CD8-positive, alpha-beta memory T cell (primary cell): Measurements from ENCODE around the gene COMTD1. TPM values are rescaled to one million over a fixed set of nuclear protein-coding genes. Genes with fewer than 3 reads are reported as not detected.

Experiments used
- CTCF ChIA-PET: fragments of 350-600 bp; sonication (Branson Sonifier 250); formaldehyde crosslinking; loops from one replicate; lab custom pipeline; 2021; ENCODE audit warnings: antibody characterized with exemption; lab: Charles Lee
- POLR2A ChIA-PET: fragments of 350-600 bp; sonication (Branson Sonifier 250); formaldehyde crosslinking; loops from one replicate; lab custom pipeline; 2021; ENCODE audit warnings: antibody characterized with exemption; lab: Charles Lee
- DNase-seq, 5 donors: peaks; one replicate each; pipeline versions ENCODE4 v3.0.0 to v3.0.0-alpha.2; 2020 to 2022; ENCODE audit warnings: mixed read lengths in 1 of 5
- H3K27ac ChIP-seq: one replicate; pipeline ENCODE4 v1.7.0; 2013; ENCODE audit warnings: low read depth, mild to moderate bottlenecking, low read length, moderate library complexity
- H3K27me3 ChIP-seq: 2 replicates; pipeline ENCODE4 v1.7.0; 2013; ENCODE audit warnings: low read length, mild to moderate bottlenecking; ENCODE audit not compliant: insufficient read depth, poor library complexity, severe bottlenecking
- H3K36me3 ChIP-seq: 2 replicates; pipeline ENCODE4 v1.7.0; 2013; ENCODE audit warnings: mild to moderate bottlenecking, low read length, moderate library complexity; ENCODE audit not compliant: insufficient read depth
- H3K4me1 ChIP-seq: 2 replicates; pipeline ENCODE4 v1.7.0; 2013; ENCODE audit warnings: mild to moderate bottlenecking, low read length, moderate library complexity; ENCODE audit not compliant: insufficient read depth
- H3K4me3 ChIP-seq: 2 replicates; pipeline ENCODE4 v1.7.0; 2013; ENCODE audit warnings: mild to moderate bottlenecking, low read length
- H3K9me3 ChIP-seq: 2 replicates; pipeline ENCODE4 v1.7.0; 2013; ENCODE audit warnings: mild to moderate bottlenecking, low read length
- H3K27ac Mint-ChIP-seq, 8 donors: one replicate each; pipeline ENCODE4 v1.8.0; 2020 to 2021; ENCODE audit warnings: mixed read lengths in 8 of 8, mild to moderate bottlenecking in 6 of 8, inconsistent platforms in 3 of 8, moderate library complexity in 3 of 8
- H3K27me3 Mint-ChIP-seq, 2 donors: one replicate each; pipeline ENCODE4 v1.8.0; 2020 to 2021; ENCODE audit warnings: mixed read lengths in 2 of 2, mild to moderate bottlenecking in 1 of 2, moderate library complexity in 1 of 2
- H3K36me3 Mint-ChIP-seq, 3 donors: one replicate each; pipeline ENCODE4 v1.8.0; 2020 to 2021; ENCODE audit warnings: mixed read lengths in 3 of 3, inconsistent platforms in 1 of 3, mild to moderate bottlenecking in 1 of 3
- H3K4me1 Mint-ChIP-seq, 3 donors: one replicate each; pipeline ENCODE4 v1.8.0; 2020 to 2021; ENCODE audit warnings: mixed read lengths in 3 of 3, inconsistent platforms in 1 of 3, mild to moderate bottlenecking in 1 of 3
- H3K4me3 Mint-ChIP-seq, 7 donors: one replicate each; pipeline ENCODE4 v1.8.0; 2020 to 2021; ENCODE audit warnings: mixed read lengths in 7 of 7, mild to moderate bottlenecking in 6 of 7, moderate library complexity in 4 of 7, inconsistent platforms in 2 of 7
- H3K9me3 Mint-ChIP-seq, 5 donors: one replicate each; pipeline ENCODE4 v1.8.0; 2020 to 2022; ENCODE audit warnings: mixed read lengths in 5 of 5, mild to moderate bottlenecking in 3 of 5, moderate library complexity in 2 of 5, inconsistent platforms in 1 of 5
- polyA plus RNA-seq: library from polyadenylated mRNA; unstranded; fragments of 300-500 nt; fragmentation: Illumina TruSeq; gene quantifications from one replicate; pipeline ENCODE4 v1.2.3, GENCODE V29; 2021
- total RNA-seq, 2 experiments: library from RNA; stranded (reverse); gene quantifications; one replicate each; pipeline ENCODE4 v1.2.3, GENCODE V29; 2021

Gene COMTD1
- total and polyA plus RNA-seq, 3 experiments from 2014 or later: 23.2 to 47.9 (median 43.9) TPM

GRCh38 chr10:75272094-75272493 is 36.3 kb upstream of the COMTD1 start:
- no peak overlapping the region for H3K4me3 Mint-ChIP-seq
- CTCF ChIA-PET: no interaction called here
- Histone ChIP-seq H3K4me3 (no peak overlapping the region), H3K9me3 (no peaks in the 10 kb centered on the region), H3K27ac (no peak overlapping the region), H3K36me3 (no peaks in the 10 kb centered on the region), H3K4me1 (no peaks in the 10 kb centered on the region), H3K27me3 (peaks cover 5% of the 10 kb centered on the region)
- H3K27ac Mint-ChIP-seq: no peak overlapping the region
- H3K9me3 Mint-ChIP-seq: no peaks in the 10 kb centered on the region
- no peaks in the 10 kb centered on the region for H3K4me1 Mint-ChIP-seq
- no peak for DNase-seq
- POLR2A ChIA-PET: no interaction called here
- no peaks in the 10 kb centered on the region for H3K36me3 Mint-ChIP-seq
- peaks cover 4 to 18% of the 10 kb centered on the region in 2 donors for H3K27me3 Mint-ChIP-seq

- no peaks in the 10 kb centered on the region for H3K9me3 Mint-ChIP-seq
- POLR2A ChIA-PET: no interaction called here
- H3K9me3 ChIP-seq: no peaks in the 10 kb centered on the region
- H3K36me3 ChIP-seq: no peaks in the 10 kb centered on the region
- CTCF ChIA-PET: no interaction called here
- no peaks in the 10 kb centered on the region for H3K4me1 Mint-ChIP-seq
- H3K27me3 Mint-ChIP-seq: peaks cover 0 to 7% of the 10 kb centered on the region in 2 donors
- no peak overlapping the region for H3K27ac ChIP-seq
- no peak for DNase-seq
- H3K36me3 Mint-ChIP-seq: no peaks in the 10 kb centered on the region
- no peak overlapping the region for H3K4me3 Mint-ChIP-seq
- H3K4me3 ChIP-seq: no peak overlapping the region
- H3K27me3 ChIP-seq: no peaks in the 10 kb centered on the region
- no peaks in the 10 kb centered on the region for H3K4me1 ChIP-seq
- no peak overlapping the region for H3K27ac Mint-ChIP-seq
Observed at GRCh38 chr10:75269605-75270004, 33.8 kb upstream of the COMTD1 start.

DNA sequence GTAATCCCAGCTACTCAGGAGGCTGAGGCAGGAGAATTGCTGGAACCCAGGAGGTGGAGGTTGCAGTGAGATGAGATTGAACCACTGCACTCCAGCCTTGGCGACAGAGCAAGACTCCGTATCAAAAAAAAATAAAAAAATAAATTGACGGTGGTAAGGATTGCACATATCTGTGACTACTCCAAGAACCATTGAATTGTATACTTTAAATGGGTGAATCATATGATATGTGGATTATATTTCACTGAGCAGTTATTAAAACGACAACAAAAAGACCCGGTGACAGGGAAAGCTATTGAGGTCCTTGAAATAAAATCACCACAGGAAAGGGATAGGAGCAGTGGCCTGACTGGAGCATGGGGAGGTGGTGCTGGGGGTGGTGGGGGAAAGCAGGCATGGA is 31.2 kb upstream of the COMTD1 start:
- CTCF ChIA-PET: no interaction called here
- Mint-ChIP-seq H3K27me3 (peaks cover 0 to 3% of the 10 kb centered on the region in 2 donors), H3K27ac (no peak overlapping the region)

GRCh38 chr10:75265856-75266255 is 30.1 kb upstream of the COMTD1 start:
- H3K4me1 Mint-ChIP-seq: no peaks in the 10 kb centered on the region
- H3K27ac ChIP-seq: no peak overlapping the region
- H3K36me3 Mint-ChIP-seq: no peaks in the 10 kb centered on the region
- no peak overlapping the region for H3K27ac Mint-ChIP-seq
- no peaks in the 10 kb centered on the region for H3K9me3 Mint-ChIP-seq
- no peak overlapping the region for H3K4me3 Mint-ChIP-seq
- no peaks in the 10 kb centered on the region for H3K4me1 ChIP-seq
- H3K27me3 ChIP-seq: no peaks in the 10 kb centered on the region
- POLR2A ChIA-PET: no interaction called here
- peaks cover 3 to 4% of the 10 kb centered on the region in 2 donors for H3K27me3 Mint-ChIP-seq
- no peaks in the 10 kb centered on the region for H3K36me3 ChIP-seq
- no peaks in the 10 kb centered on the region for H3K9me3 ChIP-seq
- no peak overlapping the region for H3K4me3 ChIP-seq
- no peak for DNase-seq
- CTCF ChIA-PET: no interaction called here

More for the DNA sequence above, 31.2 kb upstream of the COMTD1 start:
- Histone ChIP-seq H3K9me3 (no peaks in the 10 kb centered on the region), H3K36me3 (no peaks in the 10 kb centered on the region), H3K27me3 (no peaks in the 10 kb centered on the region), H3K27ac (no peak overlapping the region), H3K4me3 (no peak overlapping the region), H3K4me1 (no peaks in the 10 kb centered on the region)
- Mint-ChIP-seq H3K9me3 (no peaks in the 10 kb centered on the region), H3K4me3 (no peak overlapping the region), H3K36me3 (no peaks in the 10 kb centered on the region), H3K4me1 (no peaks in the 10 kb centered on the region)
- no peak for DNase-seq
- POLR2A ChIA-PET: no interaction called here

DNA sequence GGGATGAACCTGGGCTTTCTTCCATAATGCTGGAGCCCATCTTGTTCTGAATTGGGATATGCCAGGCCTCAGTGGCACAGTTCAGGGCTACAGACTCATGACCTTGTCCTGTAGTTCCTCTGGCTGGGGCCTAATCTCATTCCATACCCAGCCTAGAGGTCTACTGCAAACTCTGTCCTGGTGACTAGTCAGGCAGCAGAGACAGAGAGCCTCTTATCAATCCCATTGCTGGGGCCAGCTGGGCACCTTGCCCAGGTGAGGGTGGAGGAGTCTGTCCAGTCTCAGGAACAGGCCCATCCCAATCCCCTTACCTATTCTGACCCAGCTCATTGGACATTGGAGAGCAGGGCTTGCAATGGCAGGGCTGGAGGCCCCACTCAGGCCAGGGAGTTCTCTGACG is 28.0 kb upstream of the COMTD1 start:
- H3K36me3 ChIP-seq: no peaks in the 10 kb centered on the region
- H3K9me3 ChIP-seq: no peaks in the 10 kb centered on the region
- H3K4me1 Mint-ChIP-seq: no peaks in the 10 kb centered on the region
- no peak overlapping the region for H3K4me3 Mint-ChIP-seq
- no peak for DNase-seq
- H3K9me3 Mint-ChIP-seq: peaks cover 0 to 2% (median 0%) of the 10 kb centered on the region in 5 donors
- no peaks in the 10 kb centered on the region for H3K27me3 ChIP-seq
- H3K27ac Mint-ChIP-seq: no peak overlapping the region
- CTCF ChIA-PET: no interaction called here
- H3K36me3 Mint-ChIP-seq: no peaks in the 10 kb centered on the region
- H3K4me1 ChIP-seq: no peaks in the 10 kb centered on the region
- H3K4me3 ChIP-seq: no peak overlapping the region
- no peak overlapping the region for H3K27ac ChIP-seq
- peaks cover 3 to 4% of the 10 kb centered on the region in 2 donors for H3K27me3 Mint-ChIP-seq
- POLR2A ChIA-PET: no interaction called here

- Histone ChIP-seq H3K36me3 (no peaks in the 10 kb centered on the region), H3K27ac (no peak overlapping the region), H3K4me3 (no peak overlapping the region), H3K9me3 (no peaks in the 10 kb centered on the region), H3K4me1 (no peaks in the 10 kb centered on the region), H3K27me3 (no peaks in the 10 kb centered on the region)
- ChIA-PET CTCF (no interaction called here), POLR2A (no interaction called here)
- no peak overlapping the region for H3K27ac Mint-ChIP-seq
- peaks cover 0 to 2% (median 0%) of the 10 kb centered on the region in 5 donors for H3K9me3 Mint-ChIP-seq
- no peaks in the 10 kb centered on the region for H3K4me1 Mint-ChIP-seq
- no peak overlapping the region for H3K4me3 Mint-ChIP-seq
- H3K27me3 Mint-ChIP-seq: peaks cover 3 to 7% of the 10 kb centered on the region in 2 donors
- no peak for DNase-seq
- H3K36me3 Mint-ChIP-seq: no peaks in the 10 kb centered on the region
Observed at GRCh38 chr10:75261813-75262705, 26.3 kb upstream of the COMTD1 start.

DNA sequence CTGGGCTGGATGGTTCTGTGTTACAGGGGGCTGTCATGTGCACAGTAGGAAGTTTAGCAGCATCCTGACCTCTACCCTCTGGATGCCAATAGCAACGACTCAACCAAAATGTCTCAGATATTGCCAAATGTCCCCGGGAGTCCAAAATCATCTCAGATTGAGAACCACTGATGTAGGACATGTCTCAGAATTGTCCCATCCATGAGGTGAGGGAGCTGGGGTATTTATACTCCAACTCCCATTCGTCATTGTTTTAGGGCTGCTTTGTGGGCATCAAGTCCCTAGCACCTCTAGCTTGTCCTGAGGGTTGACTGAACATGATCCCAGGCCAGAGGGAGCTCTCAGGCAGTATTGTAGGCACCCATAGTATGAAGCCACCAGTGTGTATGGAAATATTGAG is 25.2 kb upstream of the COMTD1 start:
- Mint-ChIP-seq H3K4me3 (no peak overlapping the region), H3K9me3 (peaks cover 0 to 2% (median 0%) of the 10 kb centered on the region in 5 donors), H3K27ac (no peak overlapping the region), H3K4me1 (no peaks in the 10 kb centered on the region), H3K27me3 (peaks cover 3 to 7% of the 10 kb centered on the region in 2 donors), H3K36me3 (no peaks in the 10 kb centered on the region)
- no peaks in the 10 kb centered on the region for H3K27me3 ChIP-seq
- DNase-seq: no peak
- no peaks in the 10 kb centered on the region for H3K4me1 ChIP-seq
- H3K27ac ChIP-seq: no peak overlapping the region
- H3K4me3 ChIP-seq: no peak overlapping the region
- H3K9me3 ChIP-seq: no peaks in the 10 kb centered on the region
- ChIA-PET POLR2A (interaction anchor here (0.5 kb wide), 1 partner anchor 296 kb away, joined by 3 read pairs; no protein-coding TSS in a partner anchor), CTCF (no interaction called here)
- H3K36me3 ChIP-seq: no peaks in the 10 kb centered on the region

DNA sequence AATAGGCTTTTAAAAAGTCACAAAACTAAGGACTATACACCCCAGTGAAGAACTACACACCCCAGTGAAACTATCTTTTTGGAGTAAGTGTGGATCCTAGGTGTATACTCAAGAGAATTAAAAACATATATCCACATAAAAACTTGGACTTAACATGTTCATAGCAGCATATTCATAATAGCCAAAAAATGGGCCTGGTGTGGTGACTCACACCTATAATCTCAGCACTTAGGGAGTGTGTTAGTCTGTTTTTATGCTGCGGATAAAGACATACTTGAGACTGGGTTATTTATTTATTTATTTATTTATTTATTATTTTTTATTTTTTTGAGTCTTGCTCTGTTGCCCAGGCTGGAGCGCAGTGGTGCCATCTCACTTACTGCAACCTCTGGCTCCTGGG is 19.0 kb upstream of the COMTD1 start:
- H3K4me3 Mint-ChIP-seq: no peak overlapping the region
- CTCF ChIA-PET: no interaction called here

More for the DNA sequence above, 19.0 kb upstream of the COMTD1 start:
- DNase-seq: no peak
- Mint-ChIP-seq H3K36me3 (peaks cover 3 to 26% (median 4%) of the 10 kb centered on the region in 3 donors), H3K4me1 (no peaks in the 10 kb centered on the region), H3K27me3 (peaks cover 0 to 5% of the 10 kb centered on the region in 2 donors), H3K9me3 (peaks cover 12 to 24% (median 22%) of the 10 kb centered on the region in 5 donors), H3K27ac (no peak overlapping the region)
- Histone ChIP-seq H3K9me3 (peaks cover 3% of the 10 kb centered on the region), H3K27ac (no peak overlapping the region), H3K4me1 (no peaks in the 10 kb centered on the region), H3K27me3 (no peaks in the 10 kb centered on the region), H3K36me3 (no peaks in the 10 kb centered on the region), H3K4me3 (no peak overlapping the region)
- POLR2A ChIA-PET: no interaction called here
